ENCODE results near the gene ATG13. TPM values are rescaled to one million over a fixed set of nuclear protein-coding genes. Genes with fewer than 3 reads are reported as not detected.
"Not testable (repeated sequence)": the region's sequence is repeated elsewhere in the genome, so short reads cannot be mapped to it uniquely, and the experiment has no call there.

Gene ATG13
- total and polyA plus RNA-seq, 2 of the 4 experiments (the other 2 are of a cell fraction) = 43.0 to 49.7 TPM

GRCh38 chr11:46712874-46713576 is 95.7 kb downstream of the ATG13 start:
- CTCF ChIA-PET = interaction anchor here (0.6 kb wide), 1 partner anchor 15 kb away, joined by 3 read pairs; no protein-coding TSS in a partner anchor
- no TSS peak for BruUV-seq (replicated peaks)

DNA sequence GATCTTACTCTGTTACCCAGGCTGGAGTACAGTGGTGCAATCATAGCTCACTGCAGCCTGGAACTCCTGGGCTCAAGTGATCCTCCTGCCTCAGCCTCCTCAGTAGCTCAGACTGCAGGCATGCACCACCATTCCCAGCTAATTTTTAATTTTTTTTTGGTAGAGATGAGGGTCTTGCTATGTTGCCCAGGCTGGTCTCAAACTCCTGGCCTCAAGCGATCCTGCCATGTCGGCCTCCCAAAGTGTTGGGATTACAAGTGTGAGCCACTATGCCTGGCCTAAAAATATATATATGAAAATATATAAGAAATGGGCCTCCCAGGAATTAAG is 100.4 kb downstream of the ATG13 start:
- H3K4me3 ChIP-seq (ENCODE audit: insufficient read depth, low read depth, low read length); ATAC-seq (ENCODE audit: low read depth); dilution Hi-C loops (cut with HindIII; ENCODE audit: low sequenced_read_pairs, unreplicated experiment); H2BK5ac ChIP-seq (ENCODE audit: low read depth, low read length, poor library complexity, severe bottlenecking); H3K9ac ChIP-seq (ENCODE audit: low read depth, low read length); POLR2A ChIA-PET (ENCODE audit: unreplicated experiment); H3K4me2 ChIP-seq (ENCODE audit: low read depth, low read length); H4K91ac ChIP-seq (ENCODE audit: insufficient read depth, low read depth, low read length); in situ Hi-C loops (cut with MboI; ENCODE audit: low sequenced_read_pairs); H3K27ac ChIP-seq (ENCODE audit: insufficient read depth, low read length); H4K20me1 ChIP-seq (ENCODE audit: insufficient read depth, low read length); H3K56ac ChIP-seq (ENCODE audit: extremely low read depth, insufficient read depth, low read length); CTCF ChIA-PET; H2AK5ac ChIP-seq (ENCODE audit: low read depth, low read length); H2AK9ac ChIP-seq (replicated peaks; ENCODE audit: low read depth, low read length, poor library complexity); H3K79me1 ChIP-seq (ENCODE audit: low read depth in 1 of 2, low read length in 2 of 2); H3K14ac ChIP-seq (replicated peaks; ENCODE audit: low read depth, low read length); H3K27me3 ChIP-seq (ENCODE audit: control insufficient read depth, insufficient read depth, low read length); H3K9me3 ChIP-seq (ENCODE audit: control insufficient read depth, insufficient read depth, low read length); BruUV-seq (replicated peaks); DNase-seq; intact Hi-C loops (cut with micrococcal nuclease); H3K36me3 ChIP-seq (ENCODE audit: control insufficient read depth, insufficient read depth, low read length): not testable (repeated sequence)
- Histone ChIP-seq H3K18ac (ENCODE audit: low read depth, low read length) (peak overlapping the region; percentile 76; the same call in 1 of the 2 replicates), H4K5ac (ENCODE audit: low read depth, low read length) (peak overlapping the region; percentile 98), H3K9me1 (ENCODE audit: insufficient read depth, low read length) (peaks cover 19% of the 10 kb centered on the region), H3K23ac (ENCODE audit: low read depth, low read length) (peak overlapping the region; percentile 65; the same call in 1 of the 2 replicates), H2BK15ac (ENCODE audit: low read depth, low read length) (peak overlapping the region; percentile 19; the same call in 1 of the 3 replicates), H2AFZ (replicated peaks; ENCODE audit: low read length, poor library complexity) (peak overlapping the region; percentile 87), H4K8ac (ENCODE audit: low read depth in 2 of 2, low read length in 2 of 2) (peak overlapping the region; percentile 3 to 69; a peak in 2 of 4 replicates), H3K4me1 (ENCODE audit: control insufficient read depth, insufficient read depth, low read length) (peaks cover 14% of the 10 kb centered on the region), H3K4ac (ENCODE audit: low read depth, low read length) (peak overlapping the region; percentile 78), H2BK20ac (ENCODE audit: low read depth, low read length) (peak overlapping the region; percentile 25; the same call in 1 of the 2 replicates), H2BK120ac (ENCODE audit: low read depth, low read length) (peak overlapping the region; percentile 77)
- no CpG with 5 or more reads among the region's 2 CpGs for WGBS, 2 experiments (ENCODE audit: extremely low coverage in 2 of 2, insufficient read length in 1 of 2)

More at GRCh38 chr11:46712874-46713576, 95.7 kb downstream of the ATG13 start:
- no peak overlapping the region for H3K14ac ChIP-seq (replicated peaks; ENCODE audit: low read depth, low read length)
- no peak overlapping the region for H3K4me2 ChIP-seq (ENCODE audit: low read depth, low read length)
- H3K56ac ChIP-seq (ENCODE audit: extremely low read depth, insufficient read depth, low read length) = no peak overlapping the region
- no peak overlapping the region for H2AFZ ChIP-seq (replicated peaks; ENCODE audit: low read length, poor library complexity)
- in situ Hi-C loops (cut with MboI; ENCODE audit: low sequenced_read_pairs) = no loop called here
- no peak overlapping the region for H3K18ac ChIP-seq (ENCODE audit: low read depth, low read length)
- H3K4ac ChIP-seq (ENCODE audit: low read depth, low read length) = no peak overlapping the region
- H3K9ac ChIP-seq (ENCODE audit: low read depth, low read length) = no peak overlapping the region
- intact Hi-C loops (cut with micrococcal nuclease) = no loop called here
- H3K36me3 ChIP-seq (ENCODE audit: control insufficient read depth, insufficient read depth, low read length) = peaks cover 2% of the 10 kb centered on the region; the same call in 1 of the 2 replicates
- H3K23ac ChIP-seq (ENCODE audit: low read depth, low read length) = no peak overlapping the region
- dilution Hi-C loops (cut with HindIII; ENCODE audit: low sequenced_read_pairs, unreplicated experiment) = no loop called here
- H4K8ac ChIP-seq (ENCODE audit: low read depth in 2 of 2, low read length in 2 of 2) = peak overlapping the region in 1 of 2 experiments; percentile 21; a peak in 1 of 4 replicates
- H2BK5ac ChIP-seq (ENCODE audit: low read depth, low read length, poor library complexity, severe bottlenecking) = no peak overlapping the region
- H3K9me1 ChIP-seq (ENCODE audit: insufficient read depth, low read length) = peaks cover 20% of the 10 kb centered on the region
- H2BK20ac ChIP-seq (ENCODE audit: low read depth, low read length) = peak overlapping the region; percentile 46; the same call in 1 of the 2 replicates
- H4K5ac ChIP-seq (ENCODE audit: low read depth, low read length) = no peak overlapping the region
- H2AK5ac ChIP-seq (ENCODE audit: low read depth, low read length) = peak overlapping the region; percentile 56; the same call in 1 of the 2 replicates
- H3K79me1 ChIP-seq (ENCODE audit: low read depth in 1 of 2, low read length in 2 of 2) = peaks cover 0 to 21% of the 10 kb centered on the region in 2 experiments; a peak in 3 of 4 replicates
- no peak overlapping the region; the same call in 2 of the 3 replicates for H2BK15ac ChIP-seq (ENCODE audit: low read depth, low read length)
- no peaks in the 10 kb centered on the region for H4K20me1 ChIP-seq (ENCODE audit: insufficient read depth, low read length)
- no peaks in the 10 kb centered on the region for H3K9me3 ChIP-seq (ENCODE audit: control insufficient read depth, insufficient read depth, low read length)
- DNase-seq (no peak), ATAC-seq (ENCODE audit: low read depth) (no peak)
- 80% methylated on average over 1 of the region's 7 CpGs; no CpG with 5 or more reads in 1 of the 2 experiments for WGBS, 2 experiments (ENCODE audit: extremely low coverage in 2 of 2, insufficient read length in 1 of 2)
- H3K4me3 ChIP-seq (ENCODE audit: insufficient read depth, low read depth, low read length) = no peak overlapping the region
- no peak overlapping the region for H3K27ac ChIP-seq (ENCODE audit: insufficient read depth, low read length)
- no peak overlapping the region for H2AK9ac ChIP-seq (replicated peaks; ENCODE audit: low read depth, low read length, poor library complexity)
- TF ChIP-seq CEBPB (IDR thresholded peaks at IDR 0.05; ENCODE audit: low read depth, low read length) (0 out of 2 replicates have a peak, but pooled peaks have one; percentile 3), FOS (IDR thresholded peaks at IDR 0.05; ENCODE audit: low read depth, low read length) (no peak)
- no peak overlapping the region for H4K91ac ChIP-seq (ENCODE audit: insufficient read depth, low read depth, low read length)
- H3K27me3 ChIP-seq (ENCODE audit: control insufficient read depth, insufficient read depth, low read length) = no peaks in the 10 kb centered on the region
- H3K4me1 ChIP-seq (ENCODE audit: control insufficient read depth, insufficient read depth, low read length) = peaks cover 15% of the 10 kb centered on the region
- POLR2A ChIA-PET (ENCODE audit: unreplicated experiment) = no interaction called here
- H2BK120ac ChIP-seq (ENCODE audit: low read depth, low read length) = peak overlapping the region; percentile 29; the same call in 1 of the 2 replicates

Measured in IMR-90 (cell line).